ENCODE measurements around the gene AGBL1. TPM values are rescaled to one million over a fixed set of nuclear protein-coding genes. Genes with fewer than 3 reads are reported as not detected.

The AGBL1 gene
- total RNA-seq, 1 experiment from 2014 or later, result not detected

DNA sequence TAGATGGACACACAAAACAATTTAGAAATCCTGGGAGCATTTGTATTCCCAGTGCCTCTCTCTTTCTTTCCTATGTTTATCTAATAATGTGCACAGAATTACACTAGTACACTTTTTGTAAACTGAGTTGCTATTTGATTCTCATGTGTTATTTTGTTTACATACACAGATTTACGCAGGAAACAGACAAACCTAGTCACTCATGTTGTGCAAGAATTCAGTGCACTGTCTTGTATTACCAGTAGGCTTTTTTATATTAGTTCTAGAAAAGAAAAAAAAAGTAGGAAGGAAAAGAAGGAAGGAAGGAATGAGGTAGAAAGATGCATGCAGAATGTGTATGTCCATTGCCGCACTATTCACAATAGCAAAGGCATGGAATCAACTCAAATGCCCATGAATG lies 257.4 kb downstream of the AGBL1 start:
- H3K23me2 ChIP-seq (ENCODE audit: insufficient read length, low read depth, low read length, poor library complexity, severe bottlenecking), result no peaks in the 10 kb centered on the region
- H3K27ac Mint-ChIP-seq, result no peak overlapping the region
- no peak overlapping the region for H3K23ac ChIP-seq (ENCODE audit: insufficient read length, low read depth, low read length)
- H3K9me3 ChIP-seq (ENCODE audit: control insufficient read depth, low read depth, low read length), result no peaks in the 10 kb centered on the region
- H3K14ac ChIP-seq (ENCODE audit: insufficient read depth, low read length), result no peak overlapping the region
- H4K20me1 ChIP-seq (ENCODE audit: control insufficient read depth, insufficient read depth, insufficient read length), result no peaks in the 10 kb centered on the region
- H4K91ac ChIP-seq (ENCODE audit: insufficient read length, low read depth, low read length), result no peak overlapping the region
- H3K4me3 Mint-ChIP-seq, result no peak overlapping the region
- no peaks in the 10 kb centered on the region for H3K27me3 ChIP-seq (ENCODE audit: insufficient read depth, low read length)
- H3K36me3 Mint-ChIP-seq (ENCODE audit: insufficient read depth in 1 of 3, low read depth in 3 of 3), result no peaks in the 10 kb centered on the region; a peak in 2 of 7 replicates
- H3K4me1 ChIP-seq (ENCODE audit: insufficient read depth, low read length), result no peaks in the 10 kb centered on the region
- no peak overlapping the region for H3K18ac ChIP-seq (ENCODE audit: insufficient read length, low read depth, low read length)
- H3K79me2 ChIP-seq (ENCODE audit: insufficient read depth, low read length), result no peaks in the 10 kb centered on the region
- no peak overlapping the region for H2BK5ac ChIP-seq (ENCODE audit: insufficient read length, low read length)
- no peak overlapping the region for H3K4ac ChIP-seq (ENCODE audit: low read depth, low read length)
- DNase-seq, result no peak
- H2BK15ac ChIP-seq (ENCODE audit: low read depth, low read length), result no peak overlapping the region
- no peak overlapping the region for H2AFZ ChIP-seq (ENCODE audit: low read length)
- H2BK12ac ChIP-seq (ENCODE audit: insufficient read length, low read depth, low read length), result no peak overlapping the region
- H3K27ac ChIP-seq (ENCODE audit: insufficient read length, low read depth, low read length), result no peak overlapping the region
- H3K9ac ChIP-seq (ENCODE audit: extremely low read depth, insufficient read length, low read length), result no peak overlapping the region
- H3K4me2 ChIP-seq (ENCODE audit: insufficient read depth, insufficient read length, low read length), result no peak overlapping the region
- no peaks in the 10 kb centered on the region for H3K27me3 Mint-ChIP-seq (ENCODE audit: low read depth)
- H3K9me3 Mint-ChIP-seq, result peaks cover 0 to 3% of the 10 kb centered on the region in 2 experiments; a peak in 1 of 5 replicates
- H2BK20ac ChIP-seq (ENCODE audit: low read depth, low read length, poor library complexity, severe bottlenecking), result no peak overlapping the region
- H4K5ac ChIP-seq (ENCODE audit: insufficient read length, low read depth, low read length), result no peak overlapping the region
- H4K8ac ChIP-seq (replicated peaks; ENCODE audit: insufficient read length, low read depth, low read length), result no peak overlapping the region
- H2BK120ac ChIP-seq (ENCODE audit: low read depth, low read length, poor library complexity, severe bottlenecking), result no peak overlapping the region
- H3K79me1 ChIP-seq (ENCODE audit: insufficient read depth, low read depth, low read length, poor library complexity, severe bottlenecking), result no peaks in the 10 kb centered on the region
- no peak overlapping the region for H3K56ac ChIP-seq (ENCODE audit: insufficient read length, low read depth, low read length)
- TF ChIP-seq, protein P1, sequence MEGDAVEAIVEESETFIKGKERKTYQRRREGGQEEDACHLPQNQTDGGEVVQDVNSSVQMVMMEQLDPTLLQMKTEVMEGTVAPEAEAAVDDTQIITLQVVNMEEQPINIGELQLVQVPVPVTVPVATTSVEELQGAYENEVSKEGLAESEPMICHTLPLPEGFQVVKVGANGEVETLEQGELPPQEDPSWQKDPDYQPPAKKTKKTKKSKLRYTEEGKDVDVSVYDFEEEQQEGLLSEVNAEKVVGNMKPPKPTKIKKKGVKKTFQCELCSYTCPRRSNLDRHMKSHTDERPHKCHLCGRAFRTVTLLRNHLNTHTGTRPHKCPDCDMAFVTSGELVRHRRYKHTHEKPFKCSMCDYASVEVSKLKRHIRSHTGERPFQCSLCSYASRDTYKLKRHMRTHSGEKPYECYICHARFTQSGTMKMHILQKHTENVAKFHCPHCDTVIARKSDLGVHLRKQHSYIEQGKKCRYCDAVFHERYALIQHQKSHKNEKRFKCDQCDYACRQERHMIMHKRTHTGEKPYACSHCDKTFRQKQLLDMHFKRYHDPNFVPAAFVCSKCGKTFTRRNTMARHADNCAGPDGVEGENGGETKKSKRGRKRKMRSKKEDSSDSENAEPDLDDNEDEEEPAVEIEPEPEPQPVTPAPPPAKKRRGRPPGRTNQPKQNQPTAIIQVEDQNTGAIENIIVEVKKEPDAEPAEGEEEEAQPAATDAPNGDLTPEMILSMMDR (conservative IDR thresholded peaks at IDR 0.05), result no peak
- H3T11ph ChIP-seq (ENCODE audit: low read length), result no peak overlapping the region
- H2AK5ac ChIP-seq (ENCODE audit: insufficient read length, low read length), result no peak overlapping the region
- WGBS (ENCODE audit: extremely low coverage, insufficient read length, low lambda C conversion rate), result no CpG with 5 or more reads among the region's 2 CpGs
- H3K4me1 Mint-ChIP-seq, result peaks cover 2% of the 10 kb centered on the region in 2 experiments; a peak in 1 of 4 replicates

Measured in H9 (cell line).